B cell (primary cell): ENCODE measurements around the gene PRCC. TPM values are rescaled to one million over a fixed set of nuclear protein-coding genes. Genes with fewer than 3 reads are reported as not detected.
A peak's percentile ranks its signal among the peaks of the same experiment; 100 is the strongest.

Experiments
- ATAC-seq: fragments of 200-7000 bp; cut with Tn5 transposase; one replicate; pipeline ENCODE4 v1.10.0; 2021; ENCODE audit warnings: low read depth, mild to moderate bottlenecking, moderate number of reproducible peaks, moderate library complexity
- CTCF ChIA-PET: fragments of 350-600 bp; sonication (Branson Sonifier 250); formaldehyde crosslinking; loops from one replicate; lab custom pipeline; 2021; ENCODE audit warnings: antibody characterized with exemption, inconsistent platforms; lab: Charles Lee
- POLR2A ChIA-PET: fragments of 350-600 bp; sonication (Branson Sonifier 250); formaldehyde crosslinking; loops from one replicate; lab custom pipeline; 2021; ENCODE audit warnings: antibody characterized with exemption; lab: Charles Lee
- DNase-seq: peaks from one replicate; pipeline ENCODE4 v3.0.0; 2013
- H2AFZ ChIP-seq: 2 replicates; pipeline ENCODE4 v1.6.1; 2012; ENCODE audit warnings: mild to moderate bottlenecking, low read depth, low read length; ENCODE audit not compliant: insufficient read depth, poor library complexity, severe bottlenecking
- H3K27ac ChIP-seq, 2 donors: 1 replicate in 1 of 2; 2 replicates in 1 of 2; pipeline ENCODE4 v1.5.1; 2012 to 2013; ENCODE audit warnings: low read length in 2 of 2, mild to moderate bottlenecking in 2 of 2, moderate library complexity in 1 of 2
- H3K27me3 ChIP-seq, 4 experiments: fragments of 200-600 bp in 1 of 4; sonication (generic) in 1 of 4; replicated peaks in 1 of 4; 1 replicate in 2 of 4; 2 replicates in 2 of 4; pipeline versions ENCODE4 v1.6.1 to v1.7.0; 2013 to 2016; ENCODE audit warnings: low read length in 3 of 4, mild to moderate bottlenecking in 2 of 4, mixed read lengths in 1 of 4, moderate library complexity in 1 of 4; ENCODE audit not compliant: insufficient read depth in 4 of 4, control insufficient read depth in 3 of 4; ENCODE audit errors: control extremely low read depth in 1 of 4
- H3K36me3 ChIP-seq, 2 experiments: replicated peaks in 1 of 2; 1 replicate in 1 of 2; 2 replicates in 1 of 2; pipeline versions ENCODE4 v1.6.1 to v1.7.1; 2013; ENCODE audit warnings: low read length in 1 of 2; ENCODE audit not compliant: insufficient read depth in 2 of 2, control insufficient read depth in 1 of 2; ENCODE audit errors: control extremely low read depth in 1 of 2, extremely low read depth in 1 of 2
- H3K4me1 ChIP-seq, 2 donors: fragments of 200-600 bp in 1 of 2; sonication (generic) in 1 of 2; 1 replicate in 1 of 2; 2 replicates in 1 of 2; pipeline versions ENCODE4 v1.5.1 to v1.6.1; 2013 to 2017; ENCODE audit warnings: low read length in 2 of 2; ENCODE audit not compliant: control insufficient read depth in 2 of 2, insufficient read depth in 2 of 2
- H3K4me2 ChIP-seq: replicated peaks from 2 replicates; pipeline ENCODE3; 2012; ENCODE audit warnings: mild to moderate bottlenecking, low read depth, low read length; ENCODE audit not compliant: poor library complexity, severe bottlenecking
- H3K4me3 ChIP-seq, 5 experiments: fragments of 200-600 bp in 1 of 5; sonication (generic) in 1 of 5; 1 replicate in 3 of 5; 2 replicates in 2 of 5; pipeline versions ENCODE4 v1.5.1 to v1.7.0; 2011 to 2016; ENCODE audit warnings: low read length in 4 of 5, mild to moderate bottlenecking in 4 of 5, low read depth in 2 of 5, control low read depth in 1 of 5, moderate library complexity in 1 of 5; ENCODE audit not compliant: insufficient read depth in 1 of 5; ENCODE audit errors: control extremely low read depth in 1 of 5, extremely low read depth in 1 of 5
- H3K79me2 ChIP-seq: fragments of 200-600 bp; sonication (generic); one replicate; pipeline ENCODE4 v1.6.0; 2016; ENCODE audit warnings: low read length; ENCODE audit not compliant: control insufficient read depth, insufficient read depth
- H3K9ac ChIP-seq: fragments of 200-600 bp; sonication (generic); 2 replicates; pipeline ENCODE4 v1.6.1; 2017; ENCODE audit warnings: mild to moderate bottlenecking, low read length, moderate library complexity
- H3K9me3 ChIP-seq, 3 donors: one replicate each; pipeline versions ENCODE4 v1.6.1 to v1.7.1; 2013; ENCODE audit warnings: low read length in 2 of 3; ENCODE audit not compliant: control insufficient read depth in 2 of 3, insufficient read depth in 1 of 3; ENCODE audit errors: control extremely low read depth in 1 of 3
- H4K20me1 ChIP-seq: 2 replicates; pipeline ENCODE4 v1.6.0; 2012; ENCODE audit warnings: mild to moderate bottlenecking, low read length; ENCODE audit not compliant: insufficient read depth, control insufficient read depth, poor library complexity, severe bottlenecking
- H3K27ac Mint-ChIP-seq: one replicate; pipeline ENCODE4 v1.8.0; 2021; ENCODE audit warnings: mixed read lengths
- H3K27me3 Mint-ChIP-seq: one replicate; pipeline ENCODE4 v1.8.0; 2021; ENCODE audit warnings: mixed read lengths
- H3K4me1 Mint-ChIP-seq: one replicate; pipeline ENCODE4 v1.8.0; 2021; ENCODE audit warnings: mixed read lengths
- H3K4me3 Mint-ChIP-seq: one replicate; pipeline ENCODE4 v1.8.0; 2021; ENCODE audit warnings: mixed read lengths
- H3K9me3 Mint-ChIP-seq: one replicate; pipeline ENCODE4 v1.8.0; 2022; ENCODE audit warnings: mixed read lengths; ENCODE audit not compliant: insufficient read depth
- CTCF ChIP-seq: fragments of 200-600 bp; IDR thresholded peaks from one replicate; pipeline ENCODE4 v1.8.0; 2022; ENCODE audit warnings: antibody characterized with exemption, mild to moderate bottlenecking
- WGBS: methylation state at CpG from one replicate; pipeline ENCODE4 v1.1.5; 2013; ENCODE audit warnings: missing lambda C conversion rate; ENCODE audit not compliant: insufficient coverage; 5-methylcytosine and 5-hydroxymethylcytosine counted together
- intact Hi-C: fragments of 100-400 bp; cut with micrococcal nuclease; formaldehyde crosslinking; loops from one replicate; pipeline ENCODE4 v1.10.0; 2022
- polyA plus RNA-seq: library from polyadenylated mRNA; depleted of rRNA; stranded (reverse); fragments of >200 nt; gene quantifications from 2 replicates; pipeline ENCODE4 v1.2.3, GENCODE V29; 2012
- total RNA-seq, 2 donors: library from RNA; stranded (reverse); fragments of 120-200 nt in 1 of 2; gene quantifications; 1 replicate in 1 of 2; 2 replicates in 1 of 2; pipeline versions ENCODE4 v1.2.3 to v1.2.4, GENCODE V29; 2013 to 2022

The PRCC gene
- total and polyA plus RNA-seq, 2 donors (not counting 1 experiment from before 2014, with no cell fraction given): 55.7 to 83.4 TPM

DNA sequence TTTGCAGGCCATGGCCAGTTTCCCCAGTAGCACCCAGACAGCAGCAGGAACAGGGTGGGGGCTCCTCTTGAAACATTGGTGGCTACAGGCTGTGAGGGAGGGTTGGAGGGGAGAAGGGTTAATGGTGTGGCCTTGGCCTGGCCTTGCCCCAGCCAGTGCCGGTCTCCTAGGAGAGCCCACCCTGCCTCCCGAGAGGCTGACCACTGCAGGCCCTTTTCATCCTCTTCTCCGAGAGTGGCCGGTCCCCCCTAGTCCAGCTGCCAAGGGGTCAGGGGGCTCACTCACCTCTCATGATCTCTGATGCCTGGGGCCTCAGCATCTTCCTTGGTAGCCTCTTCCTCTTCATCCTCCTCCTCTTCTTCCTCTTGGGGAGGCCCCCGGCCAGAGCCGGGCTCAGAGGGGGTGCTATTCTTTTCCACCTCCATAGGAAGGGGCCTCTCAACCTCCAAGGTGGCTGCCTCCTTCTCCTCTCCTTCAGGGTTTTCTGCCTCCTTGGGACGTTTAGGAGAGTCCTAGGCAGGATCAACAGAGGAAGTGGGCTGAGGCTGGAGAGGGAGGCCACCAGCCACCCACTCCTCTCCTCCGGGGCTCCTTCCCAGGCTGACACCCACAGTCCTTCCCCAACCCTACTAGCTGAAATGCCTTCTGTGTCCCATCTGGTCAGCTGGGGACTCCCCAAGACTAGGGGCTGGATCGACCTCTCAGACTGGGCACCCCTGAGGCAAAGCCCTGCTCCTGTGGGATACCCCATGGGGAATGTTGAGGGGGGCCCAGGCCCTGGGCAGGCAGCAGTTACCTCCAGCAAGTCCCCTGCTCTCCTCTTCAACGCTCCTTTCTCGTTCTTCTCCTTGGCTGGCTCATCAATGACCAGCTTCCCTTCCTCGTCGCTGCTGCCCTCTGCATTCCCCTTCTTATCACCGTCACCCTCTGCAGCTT is 23.7 kb upstream of the PRCC start:
- POLR2A ChIA-PET: interaction anchor here (0.6 to 1.5 kb wide), 3 partner anchors 8 to 346 kb away, joined by 3 to 5 read pairs (median 3); partner anchors contain the start of gene HDGF
- ATAC-seq: no peak
- Histone ChIP-seq H2AFZ (no peak overlapping the region), H3K4me2 (no peak overlapping the region), H3K36me3 (peaks cover 0 to 24% of the 10 kb centered on the region in 2 experiments), H3K27me3 (no peaks in the 10 kb centered on the region), H3K9me3 (no peaks in the 10 kb centered on the region), H3K9ac (no peak overlapping the region), H3K4me1 (peaks cover 37 to 47% of the 10 kb centered on the region in 2 donors), H4K20me1 (peaks cover 4% of the 10 kb centered on the region), H3K79me2 (peaks cover 33% of the 10 kb centered on the region), H3K4me3 (no peak overlapping the region), H3K27ac (no peak overlapping the region)
- intact Hi-C loops: no loop called here
- Mint-ChIP-seq H3K27ac (peak overlapping the region; percentile 37), H3K4me1 (peaks cover 59% of the 10 kb centered on the region), H3K9me3 (peaks cover 2% of the 10 kb centered on the region), H3K27me3 (no peaks in the 10 kb centered on the region), H3K4me3 (no peak overlapping the region)
- DNase-seq: no peak
- over 99% methylated on average over 11 of the region's 14 CpGs for WGBS
- CTCF ChIA-PET: interaction anchor here (5.1 kb wide), 1 partner anchor 17 kb away, joined by 43 read pairs; no protein-coding TSS in a partner anchor
- no peak for TF ChIP-seq CTCF

- H3K4me1 Mint-ChIP-seq: peaks cover 60% of the 10 kb centered on the region
- CTCF ChIA-PET: interaction anchor here (0.7 to 5.1 kb wide), 2 partner anchors 14 to 18 kb away, joined by 3 to 43 read pairs; no protein-coding TSS in a partner anchor
These were observed 23.0 kb upstream of the PRCC start for GRCh38 chr1:156744344-156744743.

More at GRCh38 chr1:156744344-156744743, 23.0 kb upstream of the PRCC start:
- intact Hi-C loops: no loop called here
- H3K27me3 Mint-ChIP-seq: no peaks in the 10 kb centered on the region
- no peak overlapping the region for H3K9ac ChIP-seq
- DNase-seq (no peak), ATAC-seq (no peak)
- H3K27ac ChIP-seq: no peak overlapping the region
- H3K36me3 ChIP-seq: peaks cover 0 to 24% of the 10 kb centered on the region in 2 experiments
- WGBS: no CpG with 5 or more reads among the region's 12 CpGs
- H3K4me2 ChIP-seq: no peak overlapping the region
- no peak overlapping the region for H3K4me3 ChIP-seq
- POLR2A ChIA-PET: no interaction called here
- H4K20me1 ChIP-seq: peaks cover 6% of the 10 kb centered on the region
- H3K4me3 Mint-ChIP-seq: no peak overlapping the region
- peaks cover 38% of the 10 kb centered on the region for H3K79me2 ChIP-seq
- peaks cover 2% of the 10 kb centered on the region for H3K9me3 Mint-ChIP-seq
- peaks cover 44 to 54% of the 10 kb centered on the region in 2 donors for H3K4me1 ChIP-seq
- no peak overlapping the region for H2AFZ ChIP-seq
- no peaks in the 10 kb centered on the region for H3K27me3 ChIP-seq
- TF ChIP-seq CTCF: no peak
- H3K27ac Mint-ChIP-seq: peak overlapping the region; percentile 37
- H3K9me3 ChIP-seq: no peaks in the 10 kb centered on the region
